Ovary (tissue), 9 donors: ENCODE measurements around the gene SLC23A1. TPM values are rescaled to one million over a fixed set of nuclear protein-coding genes. Genes with fewer than 3 reads are reported as not detected.

ENCODE experiments used
- DNase-seq, 5 donors: peaks; one replicate each; pipeline ENCODE4 v3.0.0-alpha.2; 2019 to 2020
- H3K27ac ChIP-seq, 2 donors: fragments of 200-600 bp; one replicate each; pipeline versions ENCODE4 v1.5.1 to v1.8.0; 2019 to 2022
- H3K27me3 ChIP-seq: fragments of 200-600 bp; one replicate; pipeline ENCODE4 v1.8.0; 2022
- H3K36me3 ChIP-seq: fragments of 200-600 bp; sonication (generic); one replicate; pipeline ENCODE4 v1.5.1; 2019
- H3K4me1 ChIP-seq: one replicate; pipeline ENCODE4 v1.8.1; 2013; ENCODE audit warnings: mild to moderate bottlenecking, moderate library complexity; ENCODE audit not compliant: insufficient read depth
- H3K4me3 ChIP-seq: fragments of 200-600 bp; sonication (generic); one replicate; pipeline ENCODE4 v1.5.1; 2017
- H3K9me3 ChIP-seq, 2 donors: fragments of 200-600 bp in 1 of 2; sonication (generic) in 1 of 2; one replicate each; pipeline versions ENCODE4 v1.5.1 to v1.8.1; 2013 to 2019; ENCODE audit warnings: mild to moderate bottlenecking in 1 of 2, moderate library complexity in 1 of 2
- EP300 ChIP-seq: sonication (generic); formaldehyde crosslinking; IDR thresholded peaks from one replicate; pipeline ENCODE4 v1.6.1; 2017; ENCODE audit warnings: antibody characterized with exemption
- POLR2A ChIP-seq: fragments of 450-650 bp; IDR thresholded peaks from one replicate; pipeline ENCODE4 v1.6.1; 2017; ENCODE audit warnings: antibody characterized with exemption, mild to moderate bottlenecking, moderate library complexity
- WGBS, 3 donors: extraction: QIAGEN DNeasy Blood & Tissue Kit in 1 of 3; methylation state at CpG; one replicate each; pipeline versions ENCODE4 v1.1.5 to v1.1.7; 2013 to 2017; 5-methylcytosine and 5-hydroxymethylcytosine counted together
- intact Hi-C, 4 donors: fragments of 100-400 bp; cut with DNase I; formaldehyde crosslinking; loops; one replicate each; pipeline versions ENCODE4 v1.11.0 to v1.15.1; 2022 to 2023
- polyA plus RNA-seq, 2 donors: library from polyadenylated mRNA; stranded (reverse); fragments of 200-250 nt in 1 of 2; fragments of 350-450 nt in 1 of 2; fragmentation: Illumina TruSeq in 1 of 2; extraction: RNeasy Lipid Tissue Mini Kit (QIAGEN cat#74804) in 1 of 2; gene quantifications; one replicate each; pipeline ENCODE4 v1.2.3, GENCODE V29; 2013 to 2014
- total RNA-seq, 7 donors: library from RNA; depleted of rRNA in 2 of 7; stranded (reverse); fragments of >200 nt in 2 of 7; fragmentation: NEBNext Ultra II Directional in 3 of 7; extraction: Animal tissue kit (Norgen Biotek cat#: 25700) in 3 of 7; gene quantifications; one replicate each; pipeline versions ENCODE4 v1.1.0 to v1.2.4, GENCODE V29; 2016 to 2023
- TF ChIP-seq, protein P1 (sequence below), 3 donors: fragments of 450-650 bp in 2 of 3; fragments of 200-600 bp in 1 of 3; IDR thresholded peaks; one replicate each; pipeline versions ENCODE4 v1.5.1 to v1.8.0; 2016 to 2022; ENCODE audit warnings: antibody characterized with exemption in 3 of 3, mild to moderate bottlenecking in 1 of 3
- donor health status: DM: no; HTN: no; CAD: no; lungs with moderate emphysema.
- donor health status: DM: no; HTN: no; CAD: no.
- donor health status: Bipolar disorder and iron deficiency.
- donor health status: DM: yes; HTN: yes; CAD: no.
- donor health status: DM: no; HTN: no; CAD: no.
- donor health status: DM: yes; HTN: yes; CAD: no.

SLC23A1 gene
- total and polyA plus RNA-seq, 9 donors = 0.05 to 14.5 (median 1.1) TPM; not detected in 3

DNA sequence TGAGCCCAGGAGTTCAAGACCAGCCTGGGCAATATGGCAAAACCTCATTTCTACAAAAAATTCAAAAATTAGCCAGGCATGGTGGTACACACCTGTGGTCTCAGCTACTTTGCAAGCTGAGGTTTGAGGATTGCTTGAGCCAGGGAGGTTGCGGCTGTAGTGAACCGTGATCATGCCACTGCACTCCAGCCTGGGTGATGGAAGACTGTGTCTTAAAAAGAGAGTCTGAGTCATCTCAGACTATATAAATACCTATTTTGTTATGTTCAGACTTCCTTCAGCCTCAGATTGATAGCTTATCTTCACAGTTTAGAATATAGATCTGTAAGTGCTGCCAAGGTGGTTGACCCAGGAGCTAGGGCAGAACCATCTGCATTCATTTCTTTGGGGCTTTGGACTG is 43.0 kb downstream of the SLC23A1 start:
- no peak overlapping the region for H3K4me3 ChIP-seq
- DNase-seq = no peak
- TF ChIP-seq POLR2A = no peak
- TF ChIP-seq, protein P1, sequence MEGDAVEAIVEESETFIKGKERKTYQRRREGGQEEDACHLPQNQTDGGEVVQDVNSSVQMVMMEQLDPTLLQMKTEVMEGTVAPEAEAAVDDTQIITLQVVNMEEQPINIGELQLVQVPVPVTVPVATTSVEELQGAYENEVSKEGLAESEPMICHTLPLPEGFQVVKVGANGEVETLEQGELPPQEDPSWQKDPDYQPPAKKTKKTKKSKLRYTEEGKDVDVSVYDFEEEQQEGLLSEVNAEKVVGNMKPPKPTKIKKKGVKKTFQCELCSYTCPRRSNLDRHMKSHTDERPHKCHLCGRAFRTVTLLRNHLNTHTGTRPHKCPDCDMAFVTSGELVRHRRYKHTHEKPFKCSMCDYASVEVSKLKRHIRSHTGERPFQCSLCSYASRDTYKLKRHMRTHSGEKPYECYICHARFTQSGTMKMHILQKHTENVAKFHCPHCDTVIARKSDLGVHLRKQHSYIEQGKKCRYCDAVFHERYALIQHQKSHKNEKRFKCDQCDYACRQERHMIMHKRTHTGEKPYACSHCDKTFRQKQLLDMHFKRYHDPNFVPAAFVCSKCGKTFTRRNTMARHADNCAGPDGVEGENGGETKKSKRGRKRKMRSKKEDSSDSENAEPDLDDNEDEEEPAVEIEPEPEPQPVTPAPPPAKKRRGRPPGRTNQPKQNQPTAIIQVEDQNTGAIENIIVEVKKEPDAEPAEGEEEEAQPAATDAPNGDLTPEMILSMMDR (IDR thresholded peaks at IDR 0.05) = no peak
- TF ChIP-seq EP300 = no peak
- no peaks in the 10 kb centered on the region for H3K9me3 ChIP-seq
- no peaks in the 10 kb centered on the region for H3K36me3 ChIP-seq
- peaks cover 11% of the 10 kb centered on the region for H3K4me1 ChIP-seq
- H3K27me3 ChIP-seq = no peaks in the 10 kb centered on the region
- WGBS, 3 donors = 81 to 88% (median 85%) methylated on average over 2 of the region's 2 CpGs
- no peak overlapping the region for H3K27ac ChIP-seq
- intact Hi-C loops = loop anchor here in 2 of 4 donors (5.0 kb wide), 2 partner anchors 43 to 48 kb away; partner anchors contain the start of gene MATR3 (in 1 of the 2)

DNA sequence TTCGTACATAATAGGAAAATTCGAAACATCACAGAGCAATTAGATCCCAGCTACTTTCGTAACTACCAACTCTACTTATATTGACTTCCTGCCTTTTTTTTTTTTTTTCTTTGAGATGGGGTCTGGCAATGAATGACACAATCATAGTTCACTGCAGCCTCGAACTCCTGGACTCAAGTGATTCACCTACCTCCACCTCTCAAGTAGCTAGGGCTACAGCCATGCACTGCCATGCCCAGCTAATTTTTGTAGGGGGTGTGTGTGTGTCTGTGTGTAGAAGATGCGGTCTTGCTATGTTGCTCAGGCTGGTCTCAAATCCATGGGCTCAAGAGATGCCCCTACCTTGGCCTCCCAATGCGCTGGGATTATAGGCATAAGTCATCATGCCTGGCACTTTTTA is 47.3 kb downstream of the SLC23A1 start:
- 42 to 59% (median 54%) methylated on average over 6 of the region's 6 CpGs for WGBS, 3 donors
- Histone ChIP-seq H3K4me1 (peaks cover 3% of the 10 kb centered on the region), H3K27me3 (no peaks in the 10 kb centered on the region), H3K9me3 (no peaks in the 10 kb centered on the region), H3K4me3 (no peak overlapping the region), H3K36me3 (no peaks in the 10 kb centered on the region), H3K27ac (no peak overlapping the region)
- DNase-seq = no peak
- TF ChIP-seq EP300 (no peak), POLR2A (no peak)
- TF ChIP-seq, protein P1 (IDR thresholded peaks at IDR 0.05) = no peak
- intact Hi-C loops = no loop called here

Other genes with a start within 250 kb of the SLC23A1 start
- gene SIL1, start 184.9 kb downstream of the SLC23A1 start, total RNA-seq = 10 to 100 TPM; 15.7 to 45.2 (median 34.9) TPM
- gene SIL1, start 184.9 kb downstream of the SLC23A1 start, polyA plus RNA-seq = 10 to 100 TPM; 29.5 to 93.0 TPM
- 100 to 1,000 TPM; 184 to 297 (median 227) TPM for gene MATR3, start 89.6 kb downstream of the SLC23A1 start, total RNA-seq
- gene MATR3, start 89.6 kb downstream of the SLC23A1 start, polyA plus RNA-seq = 100 to 1,000 TPM; 174 to 222 TPM
- gene PAIP2, start 41.4 kb downstream of the SLC23A1 start, total RNA-seq = 100 to 1,000 TPM in 4 of 7 donors, 10 to 100 TPM in 3; 68.4 to 113 (median 100) TPM
- gene PAIP2, start 41.4 kb downstream of the SLC23A1 start, polyA plus RNA-seq = 100 to 1,000 TPM; 111 to 142 TPM
- gene MZB1, start 6.6 kb upstream of the SLC23A1 start, total RNA-seq = 1 to 10 TPM in 3 of 7 donors, under 1 TPM in 3, not detected in 1; 0.50 to 1.8 (median 1.2) TPM
- 1 to 10 TPM in 1 of 2 donors, under 1 TPM in 1; 0.91 to 1.7 TPM for gene MZB1, start 6.6 kb upstream of the SLC23A1 start, polyA plus RNA-seq
- 1 to 10 TPM in 4 of 7 donors, under 1 TPM in 3; 0.60 to 2.0 (median 1.0) TPM for gene PROB1, start 11.8 kb upstream of the SLC23A1 start, total RNA-seq
- gene PROB1, start 11.8 kb upstream of the SLC23A1 start, polyA plus RNA-seq = 1 to 10 TPM in 1 of 2 donors, under 1 TPM in 1; 0.65 to 1.0 TPM
- 1 to 10 TPM; 2.1 to 4.7 (median 3.3) TPM for gene SPATA24, start 20.8 kb upstream of the SLC23A1 start, total RNA-seq
- gene SPATA24, start 20.8 kb upstream of the SLC23A1 start, polyA plus RNA-seq = 1 to 10 TPM; 6.5 to 6.7 TPM
- gene DNAJC18, start 56.2 kb upstream of the SLC23A1 start, total RNA-seq = 10 to 100 TPM in 6 of 7 donors, 1 to 10 TPM in 1; 5.2 to 31.0 (median 22.4) TPM
- 10 to 100 TPM; 11.1 to 35.6 TPM for gene DNAJC18, start 56.2 kb upstream of the SLC23A1 start, polyA plus RNA-seq
- 10 to 100 TPM in 3 of 7 donors, 1 to 10 TPM in 4; 4.4 to 17.5 (median 7.2) TPM for gene ECSCR, start 79.4 kb upstream of the SLC23A1 start, total RNA-seq
- gene ECSCR, start 79.4 kb upstream of the SLC23A1 start, polyA plus RNA-seq = 10 to 100 TPM; 32.8 to 43.5 TPM
- gene SMIM33, start 87.7 kb upstream of the SLC23A1 start, total RNA-seq = not detected
- gene SMIM33, start 87.7 kb upstream of the SLC23A1 start, polyA plus RNA-seq = not detected
- 10 to 100 TPM; 36.8 to 74.6 (median 53.8) TPM for gene STING1, start 99.5 kb upstream of the SLC23A1 start, total RNA-seq
- gene STING1, start 99.5 kb upstream of the SLC23A1 start, polyA plus RNA-seq = 10 to 100 TPM; 47.6 to 49.9 TPM
- gene UBE2D2, start 178.0 kb upstream of the SLC23A1 start, total RNA-seq = 100 to 1,000 TPM in 4 of 7 donors, 10 to 100 TPM in 3; 66.8 to 144 (median 117) TPM
- 100 to 1,000 TPM in 1 of 2 donors, 10 to 100 TPM in 1; 79.7 to 230 TPM for gene UBE2D2, start 178.0 kb upstream of the SLC23A1 start, polyA plus RNA-seq